RWPE1 (cell line): ENCODE data around the gene KANK2.

Source experiments
- CTCF ChIA-PET: fragments of 350-600 bp; sonication (Branson Sonifier 250); formaldehyde crosslinking; extraction: SDS; loops from one replicate; lab custom pipeline; 2021; lab: Yijun Ruan, JAX
- POLR2A ChIA-PET: fragments of 400-600 bp; formaldehyde crosslinking; extraction: SDS; loops from one replicate; lab custom pipeline; 2020; ENCODE audit warnings: antibody characterized with exemption; ENCODE audit not compliant: low non-redundant PET; lab: Yijun Ruan, JAX
- DNase-seq: peaks from one replicate; pipeline ENCODE4 v3.0.0; 2012; ENCODE audit warnings: low spot score
- H3K27ac ChIP-seq: fragments of 450-650 bp; 2 replicates; pipeline ENCODE4 v1.5.1; 2017
- TF ChIP-seq, protein P1 (sequence below): fragments of 450-650 bp; conservative IDR thresholded peaks from 2 replicates; pipeline ENCODE4 v1.5.1; 2017; ENCODE audit warnings: low read depth, mild to moderate bottlenecking

The KANK2 gene

DNA sequence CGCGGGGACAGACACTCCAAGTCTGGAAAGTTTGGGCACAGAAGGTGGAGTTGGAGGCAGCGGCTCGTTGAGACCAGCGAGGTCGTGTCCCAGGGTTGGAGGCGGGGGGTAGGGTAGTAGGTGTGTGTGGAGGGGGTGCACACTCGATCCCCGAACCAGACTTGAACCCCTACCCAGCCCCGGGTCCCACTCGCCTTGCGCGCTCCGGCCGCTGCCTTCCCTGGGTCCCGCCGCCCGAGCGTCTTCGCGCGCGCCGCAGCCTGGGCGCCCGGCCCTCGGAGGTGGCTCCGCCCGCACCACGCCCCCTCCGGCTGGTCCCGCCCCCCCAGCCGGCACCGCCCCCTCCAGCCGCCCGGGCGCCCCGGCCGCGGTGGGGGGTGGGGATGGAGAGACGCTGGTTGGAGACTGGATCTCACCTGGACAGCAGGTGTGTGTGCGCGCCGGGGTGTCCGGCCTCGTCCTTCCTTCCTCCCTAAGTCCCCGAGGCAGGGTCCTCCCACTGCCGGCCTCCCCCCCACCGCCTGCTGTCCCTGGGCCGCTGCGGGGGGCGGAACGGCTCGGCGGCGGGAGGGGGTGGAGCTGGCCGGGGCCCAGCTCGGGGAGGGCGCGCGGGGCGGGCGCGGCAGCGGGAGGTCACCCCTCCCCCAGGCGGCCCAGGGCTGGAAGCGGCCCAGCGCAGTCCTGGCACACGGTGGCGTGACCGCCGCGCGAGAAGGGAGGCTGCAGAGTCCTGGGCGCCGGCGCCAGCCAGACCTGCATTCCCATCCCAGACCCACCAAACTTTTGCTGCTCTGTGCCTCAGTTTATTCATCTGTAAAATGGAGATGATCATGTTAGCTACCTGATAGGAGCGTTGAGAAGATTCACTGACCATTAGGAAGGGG is at the start of gene KANK2:
Gene KANK2, minus strand, starts transcription at position 255 of the 884 bp plus-strand sequence. CDS start 3,034 bp downstream, outside the sequence.
- H3K27ac ChIP-seq: peak within 1 kb of the TSS; percentile 84
- DNase-seq: peak; percentile 97
- ChIA-PET CTCF (interaction anchor here (0.7 kb wide), 2 partner anchors 16 to 71 kb away, joined by 3 read pairs; no protein-coding TSS in a partner anchor), POLR2A (interaction anchor here (1.2 kb wide), 1 partner anchor 29 kb away, joined by 3 read pairs; no protein-coding TSS in a partner anchor)
- TF ChIP-seq, protein P1, sequence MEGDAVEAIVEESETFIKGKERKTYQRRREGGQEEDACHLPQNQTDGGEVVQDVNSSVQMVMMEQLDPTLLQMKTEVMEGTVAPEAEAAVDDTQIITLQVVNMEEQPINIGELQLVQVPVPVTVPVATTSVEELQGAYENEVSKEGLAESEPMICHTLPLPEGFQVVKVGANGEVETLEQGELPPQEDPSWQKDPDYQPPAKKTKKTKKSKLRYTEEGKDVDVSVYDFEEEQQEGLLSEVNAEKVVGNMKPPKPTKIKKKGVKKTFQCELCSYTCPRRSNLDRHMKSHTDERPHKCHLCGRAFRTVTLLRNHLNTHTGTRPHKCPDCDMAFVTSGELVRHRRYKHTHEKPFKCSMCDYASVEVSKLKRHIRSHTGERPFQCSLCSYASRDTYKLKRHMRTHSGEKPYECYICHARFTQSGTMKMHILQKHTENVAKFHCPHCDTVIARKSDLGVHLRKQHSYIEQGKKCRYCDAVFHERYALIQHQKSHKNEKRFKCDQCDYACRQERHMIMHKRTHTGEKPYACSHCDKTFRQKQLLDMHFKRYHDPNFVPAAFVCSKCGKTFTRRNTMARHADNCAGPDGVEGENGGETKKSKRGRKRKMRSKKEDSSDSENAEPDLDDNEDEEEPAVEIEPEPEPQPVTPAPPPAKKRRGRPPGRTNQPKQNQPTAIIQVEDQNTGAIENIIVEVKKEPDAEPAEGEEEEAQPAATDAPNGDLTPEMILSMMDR: no peak

GRCh38 chr19:11246941-11247340 is 49.6 kb upstream of the KANK2 start:
- CTCF ChIA-PET: interaction anchor here (0.6 kb wide), 1 partner anchor 179 kb away, joined by 3 read pairs; no protein-coding TSS in a partner anchor
- POLR2A ChIA-PET: interaction anchor here (0.6 kb wide), 1 partner anchor 448 kb away, joined by 5 read pairs; no protein-coding TSS in a partner anchor
- no peak overlapping the region for H3K27ac ChIP-seq
- DNase-seq: no peak
- TF ChIP-seq, protein P1: no peak

DNA sequence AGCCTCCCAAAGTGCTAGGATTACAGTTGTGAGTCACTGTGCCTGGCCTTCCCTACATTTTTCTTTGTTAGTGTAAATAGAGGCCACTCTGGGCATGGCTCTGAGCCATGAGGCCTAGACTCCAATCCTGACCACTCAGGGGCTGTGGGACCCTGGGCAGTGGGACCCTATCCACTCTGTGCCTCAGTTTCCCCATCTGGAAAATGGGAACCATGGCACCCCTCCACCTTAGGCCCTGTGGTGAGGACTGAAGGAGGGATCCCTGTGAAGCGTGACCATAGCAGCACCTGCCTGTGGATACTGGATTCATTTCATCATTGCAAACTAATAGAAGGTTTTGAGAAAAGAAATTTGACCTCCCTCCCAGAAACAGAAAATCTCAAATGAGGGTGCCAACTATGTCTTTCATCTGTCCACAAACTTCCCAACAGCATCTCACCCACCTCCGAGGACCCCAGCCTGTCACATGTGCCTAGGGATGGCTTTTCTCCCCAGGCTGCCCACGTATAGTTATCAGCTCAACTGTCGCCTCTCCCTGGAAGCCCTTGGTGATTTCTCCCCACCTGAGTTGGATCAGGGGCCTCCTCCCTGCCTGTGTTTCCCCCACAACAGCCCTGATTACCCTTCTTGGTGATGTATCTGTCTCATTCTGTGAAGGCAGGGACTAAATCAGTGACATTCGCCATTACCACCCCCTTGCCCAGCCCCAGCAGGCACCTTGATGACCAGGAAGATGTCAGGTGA is 47.7 kb upstream of the KANK2 start:
- POLR2A ChIA-PET: no interaction called here
- peak overlapping the region; percentile 2; the same call in 1 of the 2 replicates for H3K27ac ChIP-seq
- TF ChIP-seq, protein P1: no peak
- DNase-seq: no peak
- CTCF ChIA-PET: no interaction called here

- no peak for DNase-seq
- TF ChIP-seq, protein P1: no peak
- POLR2A ChIA-PET: no interaction called here
- peak overlapping the region; percentile 47 for H3K27ac ChIP-seq
- CTCF ChIA-PET: interaction anchor here (0.7 to 1.0 kb wide), 2 partner anchors 11 to 38 kb away, joined by 3 to 4 read pairs; no protein-coding TSS in a partner anchor
Measured at GRCh38 chr19:11243798-11244169, 46.4 kb upstream of the KANK2 start.

DNA sequence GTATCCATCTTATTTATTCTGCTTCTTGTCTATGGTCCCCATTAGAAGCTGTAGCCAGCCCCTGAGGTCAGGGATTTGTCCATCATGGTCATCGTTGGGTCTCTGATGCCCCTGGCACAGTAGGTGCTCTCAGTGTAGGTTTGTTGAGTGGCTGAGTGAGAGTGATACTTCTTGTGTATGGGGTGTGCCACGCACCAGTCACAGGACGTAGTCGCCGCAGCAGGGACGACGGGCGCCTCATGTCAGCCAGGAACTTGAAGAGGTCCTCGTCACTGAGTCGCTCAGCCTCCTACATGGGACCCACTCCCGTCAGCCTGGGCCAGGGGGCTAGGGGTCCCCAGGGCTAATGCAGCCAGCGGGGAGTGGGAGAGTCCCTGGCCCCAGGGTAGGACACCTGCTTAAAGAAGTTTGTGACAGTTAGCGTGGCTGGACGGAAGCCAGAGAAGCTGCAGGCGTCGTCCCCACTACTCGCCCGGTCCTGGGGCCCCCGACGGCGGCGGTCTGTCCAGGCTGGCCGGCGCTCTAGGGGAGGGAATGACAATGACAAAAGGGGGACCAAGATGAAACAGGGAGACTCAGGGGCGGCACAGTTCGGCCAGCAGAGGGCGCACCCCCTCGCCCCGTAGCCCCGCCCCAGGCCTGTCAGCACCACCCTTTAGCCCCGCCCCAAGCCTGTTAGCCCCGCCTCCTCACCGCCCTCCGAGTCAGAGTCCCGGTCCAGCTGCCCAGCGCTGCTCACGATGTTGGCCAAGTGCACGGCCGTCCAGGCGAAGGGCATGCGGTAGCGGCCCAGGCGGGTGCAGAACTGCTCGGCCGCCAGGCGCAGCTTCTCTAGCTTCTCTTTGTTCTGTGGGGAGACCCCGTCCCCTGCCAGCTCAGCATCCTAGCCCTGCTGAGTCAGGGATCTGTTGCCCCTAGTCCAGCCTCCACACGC is 45.8 kb upstream of the KANK2 start:
- ChIA-PET POLR2A (no interaction called here), CTCF (interaction anchor here (0.7 to 1.3 kb wide), 4 partner anchors 9 to 38 kb away, joined by 3 to 4 read pairs (median 4); no protein-coding TSS in a partner anchor)
- TF ChIP-seq, protein P1: peak; percentile 81
- H3K27ac ChIP-seq: peak overlapping the region; percentile 47
- DNase-seq: peak; percentile 96
